Measurements from ENCODE around the gene HRC.
"Not testable (repeated sequence)": the region's sequence is repeated elsewhere in the genome, so short reads cannot be mapped to it uniquely, and the experiment has no call there.

The HRC gene

DNA sequence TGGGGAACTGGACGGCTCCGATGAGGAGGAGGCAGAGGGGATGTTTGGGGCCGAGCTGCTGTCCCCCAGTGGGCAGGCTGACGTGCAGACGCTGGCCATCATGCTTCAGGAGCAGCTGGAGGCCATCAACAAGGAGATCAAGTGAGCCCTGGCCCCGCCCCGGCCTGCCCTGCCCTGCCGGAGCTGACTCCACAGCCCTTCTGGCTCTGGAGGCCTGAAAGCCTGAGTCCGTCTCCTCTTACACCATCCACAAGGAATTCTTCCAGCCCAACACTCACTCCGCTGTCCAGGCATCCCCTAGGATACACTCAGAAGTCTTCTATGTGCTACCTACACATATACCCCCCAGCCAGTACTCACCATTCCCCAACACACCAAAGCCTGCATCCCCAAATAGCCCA is 18.4 kb downstream of the HRC start:
- DNase-seq = no peak

- no peak for DNase-seq
Measured at GRCh38 chr19:49135686-49136085, 19.5 kb downstream of the HRC start.

GRCh38 chr19:49133621-49134454 is 21.4 kb downstream of the HRC start:
- DNase-seq = peak in 4 of 51 donors; percentile 18 to 44 (median 26)

DNA sequence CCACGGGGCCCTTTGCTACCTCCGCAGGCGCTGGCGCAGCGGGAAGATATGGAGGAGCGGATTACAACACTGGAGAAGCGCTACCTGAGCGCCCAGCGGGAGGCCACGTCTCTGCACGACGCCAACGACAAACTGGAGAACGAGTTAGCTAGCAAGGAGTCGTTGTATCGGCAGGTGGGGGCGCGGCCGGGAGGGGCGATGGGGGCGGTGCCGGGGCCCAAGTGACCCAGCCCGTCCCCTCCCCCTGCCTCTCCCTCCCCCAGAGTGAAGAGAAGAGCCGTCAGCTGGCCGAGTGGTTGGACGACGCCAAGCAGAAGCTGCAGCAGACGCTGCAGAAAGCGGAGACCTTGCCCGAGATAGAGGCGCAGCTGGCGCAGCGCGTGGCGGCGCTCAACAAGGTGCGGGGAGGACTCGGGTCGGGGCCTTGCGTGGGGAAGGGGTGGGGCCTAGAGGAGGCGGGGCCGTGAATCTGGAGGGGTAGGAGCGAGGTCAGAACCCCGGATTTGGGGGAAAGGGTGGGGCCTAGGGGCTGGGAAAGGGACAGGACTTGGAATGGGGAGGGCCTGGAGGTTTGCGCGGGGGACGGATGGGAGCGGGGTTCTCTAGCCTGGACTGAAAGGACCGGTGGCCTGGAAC is 22.1 kb downstream of the HRC start:
- DNase-seq = no peak

- peak in 1 of 51 donors; percentile 25 for DNase-seq
Measured at GRCh38 chr19:49130325-49130724, 24.9 kb downstream of the HRC start.

DNA sequence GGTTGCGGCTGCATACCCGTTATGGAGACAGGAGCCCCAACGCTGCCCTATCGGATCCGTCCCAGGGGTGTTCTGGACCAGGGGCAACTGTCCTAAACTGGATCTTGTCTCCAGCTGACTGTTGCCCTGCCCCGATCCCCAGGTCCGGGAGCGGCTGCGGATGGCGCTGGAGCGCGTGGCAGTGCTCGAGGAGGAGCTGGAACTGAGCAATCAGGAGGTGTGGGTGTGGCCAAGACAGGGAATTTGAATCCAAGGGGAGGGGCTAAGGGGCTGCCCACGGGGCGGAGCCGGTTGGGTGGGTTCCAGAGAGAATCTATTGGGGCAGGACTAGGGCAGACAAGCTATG is 26.0 kb downstream of the HRC start:
- DNase-seq = no peak

DNA sequence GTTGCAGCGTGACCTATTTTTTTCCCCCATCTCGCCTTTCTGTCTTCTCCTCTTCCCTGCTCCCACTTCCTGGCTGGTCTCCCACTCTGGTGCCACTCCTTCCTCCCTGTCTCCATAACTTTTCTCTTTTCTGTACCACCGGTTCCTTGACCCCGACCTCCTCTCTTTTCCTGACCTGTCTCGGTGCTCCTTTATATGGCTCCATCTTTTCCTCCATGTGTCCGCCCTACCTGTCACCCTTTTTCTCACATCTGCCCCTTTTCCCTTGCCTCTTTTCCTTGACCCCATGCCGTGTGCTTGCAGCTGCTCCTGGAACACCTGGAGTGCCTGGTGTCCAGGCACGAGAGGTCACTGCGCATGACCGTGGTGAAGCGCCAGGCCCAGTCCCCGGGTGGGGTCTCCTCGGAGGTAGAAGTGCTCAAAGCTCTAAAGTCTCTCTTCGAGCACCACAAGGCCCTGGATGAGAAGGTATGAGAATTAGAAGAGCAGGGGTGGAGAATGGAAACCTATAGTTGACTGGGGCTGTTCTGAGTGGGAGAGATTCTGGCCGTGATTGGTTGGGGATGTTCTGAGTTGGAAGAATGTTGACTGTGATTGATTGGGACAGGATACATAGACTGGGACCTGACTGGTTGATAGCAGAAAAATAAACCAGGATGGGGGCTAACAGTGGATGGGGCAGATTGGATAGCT is 26.5 kb downstream of the HRC start:
- no peak for DNase-seq

GRCh38 chr19:49127674-49128544 is 27.3 kb downstream of the HRC start:
- peak; percentile 44 to 98 (median 94) for DNase-seq

DNA sequence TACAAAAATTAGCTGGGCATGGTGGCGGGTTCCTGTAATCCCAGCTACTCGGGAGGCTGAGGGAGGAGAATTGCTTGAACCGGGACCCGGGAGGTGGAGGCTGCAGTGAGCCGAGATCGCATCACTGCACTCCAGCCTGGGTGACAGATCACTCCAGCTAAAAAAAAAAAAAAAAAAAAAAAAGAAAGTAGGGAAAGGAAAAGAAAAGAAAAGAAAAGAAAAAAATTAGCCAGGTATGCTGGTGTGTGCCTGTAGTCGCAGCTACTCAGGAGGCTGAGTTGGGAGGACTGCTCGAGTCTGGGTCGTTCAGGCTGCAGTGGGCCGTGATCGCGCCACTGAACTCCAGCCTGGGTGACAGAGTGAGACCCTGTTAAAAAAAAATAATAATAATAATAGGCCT is 28.0 kb downstream of the HRC start:
- not testable (repeated sequence) for DNase-seq

DNA sequence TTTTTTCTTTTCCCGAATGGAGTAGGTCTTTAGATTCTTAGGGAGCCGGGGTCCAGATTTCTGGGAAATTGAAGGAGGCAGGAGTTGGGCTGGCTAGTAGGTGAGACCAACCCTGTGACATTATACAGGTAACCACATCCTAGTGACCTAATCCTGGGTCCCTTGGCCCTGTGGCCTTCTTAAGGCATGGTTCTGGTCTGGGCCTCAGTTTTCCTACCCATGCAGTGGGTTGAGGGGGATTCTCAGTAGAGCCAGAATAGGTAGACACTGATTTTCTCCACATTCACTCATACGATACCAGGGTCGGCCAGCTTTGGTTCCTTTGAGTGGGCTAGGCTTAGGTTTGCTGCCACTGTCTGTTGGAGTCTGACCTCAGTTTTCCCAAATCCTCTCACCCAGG is 28.6 kb downstream of the HRC start:
- no peak for DNase-seq

DNA sequence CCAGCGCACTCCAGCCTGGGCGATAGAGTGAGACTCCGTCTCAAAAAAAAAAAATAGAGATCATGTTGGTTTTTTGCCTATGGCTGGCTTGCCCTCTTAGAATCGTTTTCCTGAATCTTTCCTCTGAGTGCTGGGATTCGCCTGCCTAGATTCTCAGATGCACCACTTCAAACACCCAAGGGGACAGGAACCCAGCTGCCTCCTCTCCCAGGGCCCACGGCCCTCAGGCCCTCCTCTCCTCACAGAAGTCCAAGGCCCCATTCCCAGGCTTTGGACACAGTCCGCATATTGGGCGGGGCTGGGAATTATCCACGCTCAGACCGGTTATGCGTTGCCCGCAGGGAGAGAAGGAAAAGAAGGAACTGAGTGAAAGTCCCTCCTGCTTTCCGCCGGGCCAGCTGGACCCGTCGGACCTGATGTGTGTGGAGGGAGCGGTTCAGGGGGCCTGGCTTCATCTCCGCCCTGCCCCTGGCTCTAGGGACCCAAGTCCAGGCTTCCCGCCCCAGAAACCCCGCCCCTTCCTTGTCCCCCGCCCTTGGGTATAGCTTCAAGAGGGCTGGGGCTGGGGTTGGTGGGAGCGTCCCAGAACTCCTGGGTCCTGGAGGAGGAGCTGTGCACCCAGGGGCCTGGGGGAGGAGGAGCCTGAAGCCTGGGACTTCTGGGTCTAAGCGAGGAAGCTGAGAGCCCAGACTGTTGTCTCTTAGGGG is 30.0 kb downstream of the HRC start:
- no peak for DNase-seq

DNA sequence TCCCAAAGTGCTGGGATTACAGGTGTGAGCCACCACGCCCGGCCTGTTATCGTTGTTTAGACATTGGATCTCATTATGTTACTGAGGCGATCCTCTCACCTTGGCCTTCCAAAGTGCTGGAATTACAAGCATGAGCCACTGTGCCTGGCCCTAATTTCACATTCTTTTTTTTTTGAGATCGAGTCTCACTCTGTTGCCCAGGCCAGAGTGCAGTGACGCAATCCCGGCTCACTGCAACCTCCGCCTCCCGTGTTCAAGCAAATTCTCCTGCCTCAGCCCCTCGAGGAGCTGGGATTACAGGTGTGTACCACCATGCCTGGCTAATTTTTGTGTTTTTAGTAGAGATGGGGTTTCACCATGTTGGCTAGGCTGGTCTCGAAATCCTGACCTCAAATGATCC is 31.9 kb downstream of the HRC start:
- DNase-seq = not testable (repeated sequence)

GRCh38 chr19:49121841-49122240 is 33.4 kb downstream of the HRC start:
- DNase-seq = not testable (repeated sequence)

DNA sequence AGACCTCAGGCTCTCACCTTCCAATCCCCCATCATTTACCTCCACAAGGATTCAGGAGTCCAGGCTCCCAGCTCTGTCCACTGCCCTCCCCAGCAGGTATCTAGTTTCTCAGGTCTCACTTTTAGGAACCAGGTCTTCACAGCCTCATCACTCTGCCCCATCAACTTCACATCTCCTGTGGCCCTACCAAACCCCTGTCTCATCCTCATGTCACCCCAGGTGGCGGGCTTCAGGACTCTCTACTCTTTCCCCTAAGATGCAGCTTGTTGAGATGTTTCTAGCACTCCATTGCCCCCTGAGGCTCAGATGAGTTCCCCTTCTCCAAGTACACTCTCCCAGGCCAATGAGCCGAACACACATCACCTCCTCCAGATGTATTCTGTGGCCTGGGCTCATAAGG is 34.3 kb downstream of the HRC start:
- no peak for DNase-seq

DNA sequence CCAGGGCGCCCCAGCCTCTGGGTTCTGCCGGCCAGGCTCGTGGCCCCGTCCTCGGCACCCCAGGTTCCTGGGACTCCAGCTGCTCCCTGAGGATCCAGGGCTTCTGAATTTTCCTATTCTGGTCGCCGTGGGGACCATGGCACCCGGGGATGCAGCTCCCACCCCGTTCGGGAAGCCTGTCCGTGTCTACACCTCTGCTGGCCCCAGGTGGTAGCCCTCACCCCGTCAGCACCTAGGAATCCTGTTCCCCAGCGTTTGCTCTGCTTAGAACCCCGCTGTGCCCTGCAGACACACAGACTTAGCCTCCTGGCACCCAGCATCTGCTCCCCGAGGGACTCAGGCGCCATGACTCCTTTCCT is 34.9 kb downstream of the HRC start:
- no peak for DNase-seq

GRCh38 chr19:49119411-49120324 is 35.5 kb downstream of the HRC start, which contains the start of gene PPFIA3:
PPFIA3 (plus strand) TSS chr19:49119544; CDS start chr19:49127874, 8,330 bp downstream.
- DNase-seq = peak in 35 of 51 donors; percentile 9 to 67 (median 30)

DNA sequence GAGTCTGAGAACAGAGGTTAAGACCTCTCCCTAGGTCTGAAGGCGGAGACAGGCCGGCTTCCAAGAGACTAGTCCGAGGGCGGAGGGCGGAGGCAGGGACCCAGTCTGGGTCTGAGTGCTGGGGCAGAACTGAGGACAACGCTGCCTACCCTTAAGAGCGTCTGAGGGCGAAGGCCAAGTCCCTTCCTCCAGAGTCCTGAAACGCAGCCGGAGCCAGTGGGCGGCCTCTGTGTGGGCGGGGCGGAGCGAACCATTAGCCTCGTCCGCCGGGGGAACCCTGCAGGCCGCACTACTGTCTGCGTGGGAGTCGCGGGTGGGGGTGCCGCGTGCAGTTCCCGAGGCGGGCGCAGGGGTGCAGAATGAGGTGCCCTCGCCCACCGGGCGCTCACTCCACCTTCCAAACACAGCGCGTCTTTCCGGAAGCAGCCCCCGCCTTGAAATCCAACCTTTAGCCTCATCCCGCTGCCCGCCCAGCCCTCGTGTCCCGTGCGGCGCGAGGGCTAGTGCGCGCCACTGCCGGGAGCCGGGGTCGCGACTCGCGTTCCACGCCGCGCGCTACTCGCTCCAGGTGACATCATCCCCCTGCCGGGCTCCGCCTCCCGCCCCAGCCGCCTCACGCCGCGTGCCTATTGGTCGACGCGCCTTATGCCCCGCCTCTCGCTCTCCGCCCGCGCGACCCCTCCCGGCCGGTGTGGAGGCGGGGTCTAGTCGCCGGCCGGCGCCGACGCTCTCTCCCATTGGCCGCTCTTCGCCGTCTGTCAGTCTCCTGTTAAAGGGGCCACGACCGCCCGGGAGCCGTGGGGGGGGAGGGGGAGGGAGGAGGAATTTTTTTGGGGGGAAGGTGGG is 36.4 kb downstream of the HRC start, which contains the start of gene C19orf73:
Gene C19orf73 (minus strand): TSS at position 579 of the 846 bp plus-strand sequence. CDS start 121 bp downstream, at position 458.
- peak; percentile 42 to 97 (median 94) for DNase-seq

All from hypothalamus (tissue), 51 donors.